Subcutaneous adipose tissue (tissue), 4 donors: ENCODE results near the gene IGDCC3. TPM values are rescaled to one million over a fixed set of nuclear protein-coding genes. Genes with fewer than 3 reads are reported as not detected.

ENCODE experiments used
- total RNA-seq, 4 donors: library from RNA; depleted of rRNA; stranded (reverse); fragments of >200 nt; gene quantifications; one replicate each; pipeline ENCODE4 v1.1.0, GENCODE V29; 2016
- TF ChIP-seq, protein P1 (sequence below): fragments of 450-650 bp; IDR thresholded peaks from one replicate; pipeline ENCODE4 v1.5.1; 2016; ENCODE audit warnings: low read depth, mild to moderate bottlenecking, control low read depth, antibody characterized with exemption, moderate library complexity

The IGDCC3 gene
- total RNA-seq, 4 donors from 2014 or later = not detected

DNA sequence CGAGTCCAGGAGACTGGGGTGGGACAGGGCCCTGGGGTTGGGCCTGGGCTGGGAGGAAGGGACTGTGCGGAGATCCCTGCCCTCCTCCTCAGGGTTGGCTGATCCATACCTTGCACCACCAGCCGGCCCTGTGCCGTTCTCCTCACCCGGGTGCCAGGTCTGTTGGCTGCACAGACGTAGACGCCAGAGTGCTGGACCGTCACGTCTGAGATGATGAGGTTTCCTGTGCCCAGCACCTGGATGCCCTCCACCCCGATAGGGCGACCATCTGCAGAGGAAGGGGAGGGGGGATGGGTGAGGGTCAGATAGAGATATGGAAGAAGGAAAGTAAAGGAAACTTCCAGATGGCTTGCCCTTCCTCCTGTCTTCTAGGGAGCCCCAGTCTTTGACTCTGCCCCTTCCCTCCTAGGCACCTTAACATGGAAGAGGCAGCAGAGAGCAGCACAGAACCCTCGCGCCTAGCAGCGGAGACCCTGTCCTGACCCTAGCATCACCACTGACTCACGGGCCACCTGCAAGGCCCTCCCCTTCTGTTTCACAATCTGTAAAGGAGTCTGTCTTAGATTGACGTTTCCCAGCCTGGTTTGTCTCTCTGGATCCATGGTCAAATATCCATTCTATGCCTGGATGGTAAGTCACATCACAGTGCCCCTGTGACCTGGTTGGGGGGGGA is 44.5 kb downstream of the IGDCC3 start:
- TF ChIP-seq, protein P1, sequence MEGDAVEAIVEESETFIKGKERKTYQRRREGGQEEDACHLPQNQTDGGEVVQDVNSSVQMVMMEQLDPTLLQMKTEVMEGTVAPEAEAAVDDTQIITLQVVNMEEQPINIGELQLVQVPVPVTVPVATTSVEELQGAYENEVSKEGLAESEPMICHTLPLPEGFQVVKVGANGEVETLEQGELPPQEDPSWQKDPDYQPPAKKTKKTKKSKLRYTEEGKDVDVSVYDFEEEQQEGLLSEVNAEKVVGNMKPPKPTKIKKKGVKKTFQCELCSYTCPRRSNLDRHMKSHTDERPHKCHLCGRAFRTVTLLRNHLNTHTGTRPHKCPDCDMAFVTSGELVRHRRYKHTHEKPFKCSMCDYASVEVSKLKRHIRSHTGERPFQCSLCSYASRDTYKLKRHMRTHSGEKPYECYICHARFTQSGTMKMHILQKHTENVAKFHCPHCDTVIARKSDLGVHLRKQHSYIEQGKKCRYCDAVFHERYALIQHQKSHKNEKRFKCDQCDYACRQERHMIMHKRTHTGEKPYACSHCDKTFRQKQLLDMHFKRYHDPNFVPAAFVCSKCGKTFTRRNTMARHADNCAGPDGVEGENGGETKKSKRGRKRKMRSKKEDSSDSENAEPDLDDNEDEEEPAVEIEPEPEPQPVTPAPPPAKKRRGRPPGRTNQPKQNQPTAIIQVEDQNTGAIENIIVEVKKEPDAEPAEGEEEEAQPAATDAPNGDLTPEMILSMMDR = no peak

DNA sequence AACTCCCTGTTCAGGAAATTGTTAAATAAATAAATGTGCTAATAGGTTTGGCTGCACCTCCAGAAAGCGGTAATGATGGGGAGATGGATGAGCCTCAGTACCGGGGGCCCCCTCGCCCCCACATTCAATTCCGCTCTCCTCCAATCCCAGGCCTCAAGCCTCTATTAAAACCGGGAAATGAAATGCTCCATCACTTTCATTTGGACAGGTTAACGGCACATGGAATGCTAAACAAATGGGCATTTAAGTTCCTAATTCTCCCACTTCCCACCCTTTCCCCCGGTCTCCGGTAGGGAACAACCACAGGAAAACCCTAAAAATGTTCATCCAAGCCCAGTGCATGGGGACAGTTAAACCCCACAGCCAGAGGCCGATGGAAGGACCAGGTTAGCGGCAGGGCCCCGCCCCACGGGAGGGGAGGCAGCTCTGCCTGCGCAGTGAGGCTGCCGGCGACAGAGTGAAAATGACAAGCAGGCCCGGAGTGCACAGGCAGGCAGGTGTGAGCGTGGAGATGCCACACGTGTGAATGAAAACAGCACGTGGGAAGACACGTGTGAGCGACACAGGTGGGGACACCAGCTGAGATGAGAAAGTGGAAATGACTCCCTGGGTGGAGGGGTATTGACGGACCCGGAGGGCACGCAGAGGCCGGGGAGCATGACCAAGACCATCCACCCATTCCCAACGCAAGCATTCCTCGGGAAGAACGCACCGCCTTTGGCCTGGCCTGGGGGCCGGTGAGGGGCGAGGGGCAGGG is 45.2 kb downstream of the IGDCC3 start:
- TF ChIP-seq, protein P1 = no peak

DNA sequence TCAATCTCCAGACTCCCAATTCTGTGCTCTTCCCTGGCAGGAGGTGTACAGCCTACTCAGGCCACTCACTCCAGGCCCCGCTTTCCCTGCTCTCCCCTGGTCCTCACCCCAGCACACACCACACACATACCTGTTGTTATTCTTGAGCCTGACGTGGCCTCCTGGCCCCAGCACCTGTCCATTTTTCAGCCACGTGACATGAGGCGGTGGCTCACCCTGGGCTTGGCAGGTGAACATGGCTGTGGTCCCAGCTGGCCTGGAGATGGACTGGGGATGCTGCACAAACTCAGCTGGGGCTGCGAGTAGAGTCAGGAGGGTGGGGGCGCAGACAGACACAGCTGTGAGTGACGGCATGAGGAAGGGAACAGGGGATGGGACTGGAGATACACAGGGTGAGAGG is 46.0 kb downstream of the IGDCC3 start:
- TF ChIP-seq, protein P1 = no peak

DNA sequence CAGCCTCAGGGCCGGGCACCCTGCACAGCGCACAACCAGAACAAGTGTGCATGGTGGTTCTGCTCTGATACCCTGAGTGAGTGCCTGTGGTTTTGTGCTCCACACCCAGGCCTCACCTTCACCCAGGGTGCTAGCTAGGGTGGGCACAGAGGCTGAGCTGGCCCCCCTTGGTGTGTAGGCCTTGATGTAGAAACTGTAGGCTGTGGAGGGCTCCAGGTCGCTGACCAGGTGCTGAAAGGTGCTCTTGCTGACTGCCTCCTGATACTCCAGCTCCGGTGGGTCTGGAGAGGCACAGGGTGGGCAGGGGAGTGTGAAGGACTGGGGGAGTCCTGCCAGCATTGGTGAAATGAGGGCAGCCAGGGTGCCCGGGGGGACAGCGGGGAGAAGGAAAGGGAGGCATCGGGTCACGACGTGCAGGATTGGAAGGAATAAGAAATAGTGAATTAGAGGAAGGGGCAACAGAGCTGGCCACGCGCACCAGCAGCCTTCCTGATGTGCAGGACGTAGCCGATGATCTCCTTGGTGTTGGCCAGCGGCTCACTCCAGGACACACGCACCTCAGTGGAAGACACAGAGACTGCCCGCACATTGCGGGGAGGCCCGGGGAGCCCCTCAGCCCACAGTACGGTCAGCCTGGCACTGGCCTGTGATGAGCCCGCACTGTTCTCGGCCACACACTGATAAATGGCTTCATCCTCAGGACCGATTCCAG is 46.7 kb downstream of the IGDCC3 start:
- TF ChIP-seq, protein P1 = no peak

DNA sequence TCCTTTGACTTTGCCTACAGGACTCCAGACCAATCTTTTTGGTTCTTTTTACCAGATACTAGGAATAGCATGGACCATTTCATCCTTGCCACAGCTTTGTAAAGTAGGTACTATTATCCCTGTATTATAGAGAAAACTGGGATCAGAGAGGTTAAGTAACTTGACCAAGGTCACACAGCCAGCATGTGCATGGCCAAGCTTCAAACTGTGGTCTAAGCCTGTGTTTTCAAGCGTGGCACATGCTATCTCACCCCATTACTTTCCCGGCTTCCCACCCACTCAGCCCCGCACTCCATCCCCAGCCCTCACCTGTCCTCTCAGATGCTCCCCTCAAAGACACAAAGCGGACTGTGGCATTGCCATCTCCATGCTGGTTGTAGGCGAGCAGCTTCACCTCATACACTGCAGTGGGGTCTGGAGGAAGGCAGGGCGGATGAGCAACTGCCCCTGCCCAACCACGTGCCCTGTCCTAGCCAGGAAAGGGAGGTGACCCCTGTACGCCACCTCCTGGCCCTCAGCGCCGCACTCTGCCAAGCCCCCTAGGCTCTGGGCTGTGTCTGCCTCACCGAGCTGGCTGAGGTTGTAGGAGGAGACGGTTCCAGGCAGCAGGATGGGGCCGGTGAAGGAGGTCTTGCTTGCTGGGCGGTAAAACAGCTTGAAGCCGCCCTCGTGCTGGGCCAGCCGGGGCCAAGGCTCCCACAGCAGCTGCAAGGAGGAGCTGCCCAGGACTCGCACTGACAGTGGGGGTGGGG is 47.6 kb downstream of the IGDCC3 start:
- TF ChIP-seq, protein P1 = no peak

DNA sequence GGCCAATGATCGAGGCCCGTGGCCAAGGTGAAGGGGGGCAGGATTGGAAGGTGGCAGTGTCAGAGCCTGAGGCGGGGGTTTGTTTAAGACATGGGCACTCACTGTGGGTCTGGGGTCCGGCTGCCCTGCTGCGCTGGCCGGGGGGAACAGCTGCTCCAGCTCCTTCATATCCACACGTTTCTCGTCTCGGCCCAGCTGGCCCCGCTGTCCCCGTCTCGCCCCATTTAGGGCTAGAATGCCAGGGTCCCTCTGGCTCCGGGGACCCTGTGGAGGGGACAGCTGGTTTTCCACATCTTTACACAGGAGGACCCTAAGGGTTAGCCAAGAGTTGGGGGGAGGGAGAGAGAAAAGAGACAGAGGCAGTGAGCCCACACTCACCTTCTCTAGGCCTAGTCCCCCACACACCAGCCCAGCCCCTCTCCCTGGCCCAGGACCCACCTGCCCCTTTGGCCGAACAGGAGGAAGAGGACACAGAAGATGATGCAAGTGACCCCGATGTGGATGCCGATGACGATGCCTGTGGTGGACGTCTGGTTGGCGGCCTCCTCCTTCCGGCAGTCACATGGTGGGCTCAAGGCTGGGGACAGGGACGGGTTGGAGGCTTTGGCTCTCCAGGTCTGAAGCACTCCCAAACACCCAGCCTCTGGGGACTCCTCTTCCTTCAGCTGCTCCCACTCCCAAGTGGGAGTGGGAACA is 48.4 kb downstream of the IGDCC3 start:
- TF ChIP-seq, protein P1 = no peak
